Measurements from ENCODE around the gene PALD1. TPM values are rescaled to one million over a fixed set of nuclear protein-coding genes. Genes with fewer than 3 reads are reported as not detected.
A peak's percentile ranks its signal among the peaks of the same experiment; 100 is the strongest.

The PALD1 gene
- total RNA-seq, 6 donors from 2014 or later = 8.9 to 25.4 (median 13.4) TPM

DNA sequence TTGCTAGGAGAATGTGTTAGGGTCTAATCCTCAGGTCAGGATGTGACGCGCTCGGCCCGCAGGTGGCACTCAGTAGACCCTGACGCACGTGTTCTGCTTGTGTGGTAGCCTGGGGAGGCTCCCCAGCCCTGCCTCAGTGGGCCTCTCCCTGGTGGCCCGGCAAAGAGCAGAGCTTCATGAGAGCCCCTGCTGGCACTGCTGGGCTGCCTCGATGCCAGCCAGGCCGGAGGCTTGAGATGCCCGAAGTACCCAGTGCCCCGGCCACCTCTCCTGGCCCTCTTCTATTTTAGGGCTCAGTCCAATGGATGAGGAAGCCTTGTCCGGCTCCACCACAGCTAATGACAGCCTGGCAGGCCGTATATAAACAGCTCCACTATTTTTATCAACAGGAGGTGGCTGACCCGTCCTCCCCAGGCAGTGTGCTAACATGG lies 82.0 kb downstream of the PALD1 start:
- TF ChIP-seq CTCF (IDR thresholded peaks at IDR 0.05) (no peak), POLR2A (IDR thresholded peaks at IDR 0.05) (no peak), POLR2AphosphoS5 (IDR thresholded peaks at IDR 0.05) (peak in 1 of 2 donors; percentile 45), EP300 (IDR thresholded peaks at IDR 0.05) (no peak)
- no peaks in the 10 kb centered on the region for H3K27me3 ChIP-seq
- no peak for DNase-seq
- 76 to 77% methylated on average over 7 to 14 of the region's 14 CpGs for WGBS, 2 donors
- H3K36me3 ChIP-seq = peaks cover 0 to 36% (median 5%) of the 10 kb centered on the region in 4 donors
- H3K27ac ChIP-seq = peak overlapping the region in 3 of 4 donors; percentile 35 to 42 (median 39)
- H3K9me3 ChIP-seq = no peaks in the 10 kb centered on the region
- no peak overlapping the region for H3K4me3 ChIP-seq
- ATAC-seq (ENCODE audit: low FRiP score in 2 of 2) = no peak
- peaks cover 29 to 40% (median 33%) of the 10 kb centered on the region in 4 donors for H3K4me1 ChIP-seq

- no peak for TF ChIP-seq POLR2AphosphoS5 (IDR thresholded peaks at IDR 0.05)
- TF ChIP-seq POLR2A (IDR thresholded peaks at IDR 0.05) = no peak
- TF ChIP-seq EP300 (IDR thresholded peaks at IDR 0.05) = no peak
- TF ChIP-seq CTCF (IDR thresholded peaks at IDR 0.05) = no peak
- Histone ChIP-seq H3K4me3 (no peak overlapping the region), H3K27ac (peak overlapping the region in 3 of 4 donors; percentile 35 to 42 (median 39)), H3K9me3 (no peaks in the 10 kb centered on the region), H3K36me3 (peaks cover 0 to 38% (median 6%) of the 10 kb centered on the region in 4 donors), H3K27me3 (no peaks in the 10 kb centered on the region), H3K4me1 (peaks cover 29 to 40% (median 33%) of the 10 kb centered on the region in 4 donors)
- DNase-seq (no peak), ATAC-seq (ENCODE audit: low FRiP score in 2 of 2) (peak in 1 of 2 donors; percentile 23)
- 43 to 50% methylated on average over 10 of the region's 10 CpGs for WGBS, 2 donors
These were observed 82.5 kb downstream of the PALD1 start for GRCh38 chr10:70561070-70561469.

DNA sequence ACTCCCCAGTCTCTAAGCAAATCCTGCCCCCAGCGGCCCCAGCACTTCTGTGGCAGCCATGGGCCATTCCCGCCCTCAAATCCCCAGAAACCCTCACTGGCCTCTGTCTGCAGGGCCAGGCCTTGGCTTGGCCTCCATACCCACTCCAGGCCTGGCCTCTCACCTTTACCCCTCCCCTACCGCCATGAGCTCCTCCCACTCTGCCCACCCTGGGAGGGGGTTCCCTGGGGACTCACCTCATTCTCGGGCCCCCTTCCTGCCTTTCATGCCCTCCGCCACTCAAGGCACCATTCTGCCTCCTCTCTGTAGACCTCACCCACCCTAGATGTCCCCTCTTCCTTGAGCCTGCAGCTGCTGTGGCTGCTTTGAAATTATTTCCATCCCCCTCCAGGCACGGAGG lies 83.0 kb downstream of the PALD1 start:
- 84 to 88% methylated on average over 6 of the region's 6 CpGs for WGBS, 2 donors
- TF ChIP-seq POLR2AphosphoS5 (IDR thresholded peaks at IDR 0.05) (no peak), EP300 (IDR thresholded peaks at IDR 0.05) (no peak), POLR2A (IDR thresholded peaks at IDR 0.05) (no peak)
- DNase-seq (no peak), ATAC-seq (ENCODE audit: low FRiP score in 2 of 2) (no peak)
- Histone ChIP-seq H3K27me3 (no peaks in the 10 kb centered on the region), H3K4me3 (no peak overlapping the region), H3K36me3 (peaks cover 0 to 38% (median 8%) of the 10 kb centered on the region in 4 donors), H3K9me3 (no peaks in the 10 kb centered on the region), H3K27ac (peak overlapping the region in 3 of 4 donors; percentile 35 to 42 (median 39)), H3K4me1 (peaks cover 29 to 40% (median 33%) of the 10 kb centered on the region in 4 donors)

- ATAC-seq (ENCODE audit: low FRiP score in 2 of 2) (no peak), DNase-seq (no peak)
- Histone ChIP-seq H3K4me1 (peaks cover 29 to 40% (median 33%) of the 10 kb centered on the region in 4 donors), H3K9me3 (no peaks in the 10 kb centered on the region), H3K4me3 (no peak overlapping the region), H3K27me3 (no peaks in the 10 kb centered on the region), H3K27ac (peak overlapping the region in 1 of 4 donors; percentile 35), H3K36me3 (peaks cover 0 to 39% (median 11%) of the 10 kb centered on the region in 4 donors)
- WGBS, 2 donors = 77 to 80% methylated on average over 3 to 15 of the region's 15 CpGs
- TF ChIP-seq EP300 (IDR thresholded peaks at IDR 0.05) = no peak
- TF ChIP-seq POLR2AphosphoS5 (IDR thresholded peaks at IDR 0.05) = peak; percentile 25 to 49
These were observed 83.6 kb downstream of the PALD1 start for GRCh38 chr10:70562036-70562755.

GRCh38 chr10:70563230-70563629 lies 84.7 kb downstream of the PALD1 start:
- Histone ChIP-seq H3K4me3 (no peak overlapping the region), H3K36me3 (peaks cover 0 to 49% (median 14%) of the 10 kb centered on the region in 4 donors), H3K9me3 (no peaks in the 10 kb centered on the region), H3K27ac (peak overlapping the region in 1 of 4 donors; percentile 21), H3K4me1 (peaks cover 29 to 40% (median 33%) of the 10 kb centered on the region in 4 donors), H3K27me3 (no peaks in the 10 kb centered on the region)
- 88 to 91% methylated on average over 7 of the region's 7 CpGs for WGBS, 2 donors
- ATAC-seq (ENCODE audit: low FRiP score in 2 of 2) (no peak), DNase-seq (no peak)
- TF ChIP-seq CTCF (IDR thresholded peaks at IDR 0.05) = no peak
- TF ChIP-seq POLR2AphosphoS5 (IDR thresholded peaks at IDR 0.05) = no peak
- no peak for TF ChIP-seq EP300 (IDR thresholded peaks at IDR 0.05)
- no peak for TF ChIP-seq POLR2A (IDR thresholded peaks at IDR 0.05)

Data from upper lobe of left lung (tissue), 6 donors.